Fibroblast of lung (primary cell): ENCODE results near the gene TROAP. TPM values are rescaled to one million over a fixed set of nuclear protein-coding genes. Genes with fewer than 3 reads are reported as not detected.

Experiments
- DNase-seq, 2 donors: peaks; one replicate each; pipeline versions ENCODE4 v3.0.0 to v3.0.0-alpha.2; 2010; ENCODE audit warnings: low read depth in 2 of 2
- H2AFZ ChIP-seq: 2 replicates; pipeline ENCODE4 v1.5.1; 2012; ENCODE audit warnings: low read length, control low read depth, inconsistent platforms
- H3K27ac ChIP-seq: 2 replicates; pipeline ENCODE4 v1.5.1; 2011; ENCODE audit warnings: low read length, control low read depth; ENCODE audit not compliant: insufficient read depth
- H3K27me3 ChIP-seq: 2 replicates; pipeline ENCODE4 v1.5.1; 2011; ENCODE audit warnings: mild to moderate bottlenecking, low read length; ENCODE audit not compliant: control insufficient read depth, insufficient read depth
- H3K36me3 ChIP-seq: 2 replicates; pipeline ENCODE4 v1.5.1; 2011; ENCODE audit warnings: low read length; ENCODE audit not compliant: control insufficient read depth, insufficient read depth
- H3K4me1 ChIP-seq: 2 replicates; pipeline ENCODE4 v1.5.1; 2011; ENCODE audit warnings: low read length; ENCODE audit not compliant: control insufficient read depth, insufficient read depth; ENCODE audit errors: extremely low read depth
- H3K4me2 ChIP-seq: 2 replicates; pipeline ENCODE4 v1.5.1; 2011; ENCODE audit warnings: low read length, control low read depth; ENCODE audit not compliant: insufficient read depth; ENCODE audit errors: extremely low read depth
- H3K4me3 ChIP-seq, 4 experiments: fragments of 200-600 bp in 1 of 4; sonication (generic) in 1 of 4; replicated peaks in 1 of 4; 2 replicates each; pipeline ENCODE4 v1.5.1; 2011 to 2016; ENCODE audit warnings: low read length in 4 of 4, low read depth in 3 of 4, mild to moderate bottlenecking in 3 of 4, control low read depth in 2 of 4, inconsistent platforms in 1 of 4, mixed read lengths in 1 of 4; ENCODE audit not compliant: insufficient read depth in 1 of 4; ENCODE audit errors: control extremely low read depth in 1 of 4
- H3K79me2 ChIP-seq: 2 replicates; pipeline ENCODE4 v1.5.1; 2012; ENCODE audit warnings: mild to moderate bottlenecking, low read length, inconsistent platforms; ENCODE audit not compliant: control insufficient read depth, insufficient read depth
- H3K9ac ChIP-seq: 2 replicates; pipeline ENCODE4 v1.5.1; 2011; ENCODE audit warnings: mild to moderate bottlenecking, low read length, control low read depth; ENCODE audit not compliant: insufficient read depth
- H3K9me3 ChIP-seq: 2 replicates; pipeline ENCODE4 v1.5.1; 2012; ENCODE audit warnings: low read depth, low read length; ENCODE audit not compliant: control insufficient read depth, insufficient read depth
- H4K20me1 ChIP-seq: 2 replicates; pipeline ENCODE4 v1.5.1; 2011; ENCODE audit warnings: low read length; ENCODE audit not compliant: control insufficient read depth, insufficient read depth; ENCODE audit errors: extremely low read depth
- CTCF ChIP-seq, 2 donors: IDR thresholded peaks in 1 of 2; conservative IDR thresholded peaks in 1 of 2; 1 replicate in 1 of 2; 2 replicates in 1 of 2; pipeline ENCODE4 v1.5.1; 2011 to 2012; ENCODE audit warnings: low read length in 2 of 2, control low read depth in 1 of 2, inconsistent platforms in 1 of 2, low read depth in 1 of 2, mild to moderate bottlenecking in 1 of 2
- EZH2 ChIP-seq: IDR thresholded peaks from 2 replicates; pipeline ENCODE4 v1.5.1; 2012; ENCODE audit warnings: low read length, control low read depth, mild to moderate bottlenecking; ENCODE audit errors: missing control alignments
- polyA plus RNA-seq, 2 donors: library from polyadenylated mRNA; depleted of rRNA in 1 of 2; stranded (reverse) in 1 of 2; unstranded in 1 of 2; fragments of >200 nt; gene quantifications; 2 replicates each; pipeline ENCODE4 v1.2.1, GENCODE V29; 2011 to 2012; ENCODE audit warnings: missing spikeins in 1 of 2
- total RNA-seq: library from RNA; depleted of rRNA; stranded (reverse); fragments of >200 nt; gene quantifications from 2 replicates; pipeline ENCODE4 v1.2.1, GENCODE V29; 2014

Gene TROAP
- total and polyA plus RNA-seq, 2 donors (not counting 1 experiment from before 2014, with no cell fraction given) = 4.8 to 6.3 TPM

GRCh38 chr12:49334681-49335080 is 11.6 kb downstream of the TROAP start:
- peaks cover 31% of the 10 kb centered on the region for H3K27me3 ChIP-seq
- H2AFZ ChIP-seq = no peak overlapping the region

GRCh38 chr12:49335118-49335954 is 12.3 kb downstream of the TROAP start:
- no peaks in the 10 kb centered on the region for H3K9me3 ChIP-seq
- H3K27ac ChIP-seq = no peak overlapping the region
- H3K9ac ChIP-seq = no peak overlapping the region
- no peak overlapping the region for H3K4me2 ChIP-seq
- H3K36me3 ChIP-seq = peaks cover 2% of the 10 kb centered on the region
- no peak for TF ChIP-seq EZH2
- TF ChIP-seq CTCF (conservative IDR thresholded peaks at IDR 0.05 in 1 of 2, IDR thresholded peaks at IDR 0.05 in 1 of 2; ENCODE audit: low read depth in 1 of 2, low read length in 2 of 2) = no peak
- H3K4me1 ChIP-seq = no peaks in the 10 kb centered on the region
- DNase-seq = no peak
- H4K20me1 ChIP-seq = no peaks in the 10 kb centered on the region
- no peaks in the 10 kb centered on the region for H3K79me2 ChIP-seq
- peaks cover 35% of the 10 kb centered on the region for H3K27me3 ChIP-seq
- no peak overlapping the region for H3K4me3 ChIP-seq
- no peak overlapping the region for H2AFZ ChIP-seq

More at GRCh38 chr12:49334681-49335080, 11.6 kb downstream of the TROAP start:
- peaks cover 2% of the 10 kb centered on the region for H3K36me3 ChIP-seq
- H3K4me3 ChIP-seq = no peak overlapping the region
- no peak for DNase-seq
- H3K9ac ChIP-seq = no peak overlapping the region
- TF ChIP-seq CTCF (conservative IDR thresholded peaks at IDR 0.05 in 1 of 2, IDR thresholded peaks at IDR 0.05 in 1 of 2; ENCODE audit: low read depth in 1 of 2, low read length in 2 of 2) (no peak), EZH2 (no peak)
- no peaks in the 10 kb centered on the region for H4K20me1 ChIP-seq
- H3K4me2 ChIP-seq = no peak overlapping the region
- no peaks in the 10 kb centered on the region for H3K9me3 ChIP-seq
- H3K4me1 ChIP-seq = no peaks in the 10 kb centered on the region
- H3K79me2 ChIP-seq = no peaks in the 10 kb centered on the region
- no peak overlapping the region for H3K27ac ChIP-seq

- TF ChIP-seq CTCF (conservative IDR thresholded peaks at IDR 0.05 in 1 of 2, IDR thresholded peaks at IDR 0.05 in 1 of 2; ENCODE audit: low read depth in 1 of 2, low read length in 2 of 2) = no peak
- peak; percentile 92 for TF ChIP-seq EZH2
- H3K27me3 ChIP-seq = peaks cover 43% of the 10 kb centered on the region
- H3K4me1 ChIP-seq = no peaks in the 10 kb centered on the region
- no peaks in the 10 kb centered on the region for H3K9me3 ChIP-seq
- no peaks in the 10 kb centered on the region for H3K36me3 ChIP-seq
- H3K4me3 ChIP-seq = no peak overlapping the region
- H4K20me1 ChIP-seq = no peaks in the 10 kb centered on the region
- no peaks in the 10 kb centered on the region for H3K79me2 ChIP-seq
- H3K27ac ChIP-seq = no peak overlapping the region
- no peak overlapping the region for H3K4me2 ChIP-seq
- no peak overlapping the region for H2AFZ ChIP-seq
- no peak for DNase-seq
- H3K9ac ChIP-seq = no peak overlapping the region
Measured at GRCh38 chr12:49335955-49336644, 13.0 kb downstream of the TROAP start.
